GM18873 (cell line): ENCODE data around the gene PDIA6.

ENCODE experiments used
- ATAC-seq: cut with Tn5 transposase; IDR thresholded peaks from one replicate; pipeline ENCODE4 v1.9.1; 2021; ENCODE audit warnings: mild to moderate bottlenecking, moderate library complexity, moderate number of reproducible peaks; ENCODE audit not compliant: unreplicated experiment, low FRiP score

The PDIA6 gene

GRCh38 chr2:10770956-10771750 is 41.4 kb downstream of the PDIA6 start:
- ATAC-seq = no peak

GRCh38 chr2:10768063-10768507 is 44.5 kb downstream of the PDIA6 start:
- no peak for ATAC-seq

GRCh38 chr2:10765914-10766313 is 46.7 kb downstream of the PDIA6 start:
- ATAC-seq = no peak

- ATAC-seq = no peak
These were observed 47.1 kb downstream of the PDIA6 start for GRCh38 chr2:10765461-10765860.

- no peak for ATAC-seq
These were observed 47.7 kb downstream of the PDIA6 start for GRCh38 chr2:10764896-10765295.

GRCh38 chr2:10764096-10764785 is 48.3 kb downstream of the PDIA6 start:
- ATAC-seq = no peak

- ATAC-seq = no peak
These were observed 49.2 kb downstream of the PDIA6 start for GRCh38 chr2:10763461-10763800.

- ATAC-seq = no peak
These were observed 49.7 kb downstream of the PDIA6 start for GRCh38 chr2:10762651-10763460.

GRCh38 chr2:10761591-10761990 is 51.0 kb downstream of the PDIA6 start:
- ATAC-seq = no peak

- no peak for ATAC-seq
These were observed 51.6 kb downstream of the PDIA6 start for GRCh38 chr2:10760794-10761504.

GRCh38 chr2:10759151-10759714 is 53.4 kb downstream of the PDIA6 start:
- ATAC-seq = no peak

GRCh38 chr2:10757814-10758286 is 54.7 kb downstream of the PDIA6 start:
- no peak for ATAC-seq

- no peak for ATAC-seq
These were observed 57.0 kb downstream of the PDIA6 start for GRCh38 chr2:10755621-10756020.

GRCh38 chr2:10753876-10754275 is 58.7 kb downstream of the PDIA6 start:
- ATAC-seq = no peak

- no peak for ATAC-seq
These were observed 59.4 kb downstream of the PDIA6 start for GRCh38 chr2:10753156-10753555.

GRCh38 chr2:10752236-10752635 is 60.3 kb downstream of the PDIA6 start:
- no peak for ATAC-seq

- no peak for ATAC-seq
These were observed 62.0 kb downstream of the PDIA6 start for GRCh38 chr2:10750610-10751009.

- no peak for ATAC-seq
These were observed 69.9 kb downstream of the PDIA6 start for GRCh38 chr2:10742666-10743065.

GRCh38 chr2:10741139-10741538 is 71.4 kb downstream of the PDIA6 start:
- ATAC-seq = no peak

- ATAC-seq = no peak
These were observed 72.4 kb downstream of the PDIA6 start for GRCh38 chr2:10740226-10740625.
